GM19468 (cell line): Measurements from ENCODE around the gene ATXN1.
"Not testable (repeated sequence)": the region's sequence is repeated elsewhere in the genome, so short reads cannot be mapped to it uniquely, and the experiment has no call there.

Experiments
- ATAC-seq: cut with Tn5 transposase; IDR thresholded peaks from one replicate; pipeline ENCODE4 v1.9.1; 2021; ENCODE audit warnings: mild to moderate bottlenecking, moderate library complexity, moderate number of reproducible peaks; ENCODE audit not compliant: unreplicated experiment; ENCODE audit errors: extremely low read depth

The ATXN1 gene

GRCh38 chr6:16472349-16473069 is 288.8 kb downstream of the ATXN1 start:
- ATAC-seq, result no peak

- ATAC-seq, result no peak
Measured at GRCh38 chr6:16471910-16472297, 289.4 kb downstream of the ATXN1 start.

GRCh38 chr6:16471222-16471909 is 289.9 kb downstream of the ATXN1 start:
- ATAC-seq, result peak; percentile 24

GRCh38 chr6:16470502-16471221 is 290.6 kb downstream of the ATXN1 start:
- no peak for ATAC-seq

GRCh38 chr6:16468991-16469615 is 292.2 kb downstream of the ATXN1 start:
- ATAC-seq, result no peak

GRCh38 chr6:16466800-16467553 is 294.3 kb downstream of the ATXN1 start:
- ATAC-seq, result no peak

GRCh38 chr6:16464045-16464444 is 297.2 kb downstream of the ATXN1 start:
- no peak for ATAC-seq

- ATAC-seq, result not testable (repeated sequence)
Measured at GRCh38 chr6:16463246-16463645, 298.0 kb downstream of the ATXN1 start.

- no peak for ATAC-seq
Measured at GRCh38 chr6:16461491-16461890, 299.8 kb downstream of the ATXN1 start.

- not testable (repeated sequence) for ATAC-seq
Measured at GRCh38 chr6:16459472-16459871, 301.8 kb downstream of the ATXN1 start.

GRCh38 chr6:16452348-16452747 is 308.9 kb downstream of the ATXN1 start:
- ATAC-seq, result no peak

- no peak for ATAC-seq
Measured at GRCh38 chr6:16450821-16451220, 310.4 kb downstream of the ATXN1 start.

GRCh38 chr6:16450285-16450684 is 311.0 kb downstream of the ATXN1 start:
- no peak for ATAC-seq

- no peak for ATAC-seq
Measured at GRCh38 chr6:16446273-16446672, 315.0 kb downstream of the ATXN1 start.

GRCh38 chr6:16442031-16442430 is 319.2 kb downstream of the ATXN1 start:
- ATAC-seq, result no peak

GRCh38 chr6:16441262-16441661 is 320.0 kb downstream of the ATXN1 start:
- no peak for ATAC-seq

- no peak for ATAC-seq
Measured at GRCh38 chr6:16440636-16441212, 320.5 kb downstream of the ATXN1 start.

GRCh38 chr6:16438718-16439591 is 322.3 kb downstream of the ATXN1 start:
- ATAC-seq, result no peak

GRCh38 chr6:16437984-16438383 is 323.3 kb downstream of the ATXN1 start:
- no peak for ATAC-seq
